Panc1 (cell line): Measurements from ENCODE around the gene ITIH5. TPM values are rescaled to one million over a fixed set of nuclear protein-coding genes. Genes with fewer than 3 reads are reported as not detected.

Source experiments
- ATAC-seq: fragments of 200-7000 bp; cut with Tn5 transposase; 2 replicates; pipeline ENCODE4 v1.9.1; 2020; ENCODE audit warnings: mild to moderate bottlenecking, moderate library complexity
- BruUV-seq: library from RNA; stranded (reverse); fragments of 400-500 nt; replicated peaks from 2 replicates; lab custom pipeline; 2021; lab: Mats Ljungman, UMichigan
- CTCF ChIA-PET: fragments of 300-600 bp; sonication (Branson Sonifier 250); formaldehyde crosslinking; loops from one replicate; lab custom pipeline; 2022; ENCODE audit warnings: antibody characterized with exemption; lab: Charles Lee
- POLR2A ChIA-PET: fragments of 300-600 bp; sonication (Branson Sonifier 250); formaldehyde crosslinking; loops from one replicate; lab custom pipeline; 2022; ENCODE audit warnings: antibody characterized with exemption; lab: Charles Lee
- DNase-seq: peaks from one replicate; pipeline ENCODE4 v3.0.0-alpha.2; 2010; ENCODE audit warnings: low read depth, low spot score
- H3K27ac ChIP-seq: 2 replicates; pipeline ENCODE4 v1.5.1; 2011; ENCODE audit warnings: mild to moderate bottlenecking, low read length, inconsistent platforms
- H3K27me3 ChIP-seq: fragments of 200-500 bp; sonication (Bioruptor generic); 2 replicates; pipeline ENCODE4 v1.6.0; 2014; ENCODE audit warnings: low read length, inconsistent platforms; ENCODE audit not compliant: control insufficient read depth, insufficient read depth
- H3K36me3 ChIP-seq: fragments of 200-500 bp; sonication (Bioruptor generic); 2 replicates; pipeline ENCODE4 v1.5.1; 2014; ENCODE audit warnings: inconsistent platforms, mild to moderate bottlenecking, low read length, moderate library complexity; ENCODE audit not compliant: control insufficient read depth, insufficient read depth
- H3K4me1 ChIP-seq: 2 replicates; pipeline ENCODE4 v1.5.1; 2011; ENCODE audit warnings: inconsistent platforms, mild to moderate bottlenecking, low read length, moderate library complexity; ENCODE audit not compliant: control insufficient read depth, insufficient read depth
- H3K4me3 ChIP-seq, 2 experiments: 2 replicates each; pipeline ENCODE4 v1.5.1; 2011 to 2012; ENCODE audit warnings: low read depth in 2 of 2, low read length in 2 of 2, mild to moderate bottlenecking in 2 of 2, inconsistent platforms in 1 of 2, moderate library complexity in 1 of 2
- H3K9me3 ChIP-seq: fragments of 200-500 bp; sonication (Bioruptor generic); 2 replicates; pipeline ENCODE4 v1.5.1; 2014; ENCODE audit warnings: low read depth, mild to moderate bottlenecking, inconsistent platforms, low read length, moderate library complexity; ENCODE audit not compliant: control insufficient read depth, insufficient read depth
- POLR2AphosphoS5 ChIP-seq: IDR thresholded peaks from 2 replicates; pipeline ENCODE4 v1.6.1; 2012; ENCODE audit warnings: mild to moderate bottlenecking, low read depth, low read length, moderate library complexity
- SIN3A ChIP-seq: IDR thresholded peaks from 2 replicates; pipeline ENCODE4 v1.6.1; 2012; ENCODE audit warnings: low read depth, mild to moderate bottlenecking, low read length, moderate library complexity, borderline replicate concordance; ENCODE audit not compliant: insufficient read depth
- TCF7L2 ChIP-seq: IDR thresholded peaks from 2 replicates; pipeline ENCODE4 v1.6.1; 2011; ENCODE audit warnings: mild to moderate bottlenecking, low read depth, low read length, inconsistent platforms
- in situ Hi-C: cut with HindIII; loops from 2 replicates; pipeline ENCODE4 v1.10.0; 2016; ENCODE audit warnings: low sequenced_read_pairs, low pct_unique_long_range_greater_than_20kb
- intact Hi-C: fragments of 100-400 bp; cut with micrococcal nuclease; formaldehyde crosslinking; loops from one replicate; pipeline ENCODE4 v1.10.0; 2022; ENCODE audit not compliant: unreplicated experiment
- total RNA-seq: library from RNA; stranded (reverse); gene quantifications from one replicate; pipeline ENCODE4 v1.2.1, GENCODE V29; 2021; ENCODE audit not compliant: unreplicated experiment
- TF ChIP-seq, protein P1 (sequence below): fragments of 450-650 bp; IDR thresholded peaks from 2 replicates; pipeline ENCODE4 v1.5.1; 2017; ENCODE audit warnings: mild to moderate bottlenecking
- TF ChIP-seq, protein P2 (sequence below), 2 experiments: IDR thresholded peaks; 2 replicates each; pipeline ENCODE4 v1.6.1; 2011 to 2012; ENCODE audit warnings: low read depth in 2 of 2, control low read depth in 1 of 2, low read length in 1 of 2, mild to moderate bottlenecking in 1 of 2, moderate library complexity in 1 of 2; ENCODE audit not compliant: insufficient read depth in 1 of 2

ITIH5 gene
- total RNA-seq, 1 experiment from 2014 or later, result not detected

DNA sequence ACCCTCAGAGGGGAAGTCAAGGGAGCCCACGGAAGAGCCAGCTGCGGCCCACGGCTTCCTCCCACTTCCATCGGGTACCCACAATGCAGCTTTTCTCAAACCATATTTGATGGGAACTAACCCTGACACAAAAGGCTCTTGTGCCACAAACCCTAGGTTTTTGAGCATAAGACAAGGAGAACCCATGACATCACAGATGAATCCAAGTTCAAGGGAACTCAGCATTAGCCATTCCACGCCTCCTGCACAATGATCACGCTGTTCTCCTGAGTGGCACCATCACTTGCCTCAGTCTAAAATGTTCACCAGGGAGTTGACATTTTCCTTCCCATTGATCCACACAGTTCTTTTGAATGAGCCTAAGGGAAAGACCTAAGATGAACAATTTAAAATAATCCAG lies 70.4 kb downstream of the ITIH5 start:
- Histone ChIP-seq H3K4me3 (no peak overlapping the region), H3K9me3 (no peaks in the 10 kb centered on the region), H3K27me3 (peaks cover 4% of the 10 kb centered on the region), H3K4me1 (no peaks in the 10 kb centered on the region), H3K36me3 (no peaks in the 10 kb centered on the region), H3K27ac (no peak overlapping the region)
- in situ Hi-C loops (no loop called here), intact Hi-C loops (no loop called here)
- ChIA-PET POLR2A (no interaction called here), CTCF (no interaction called here)
- DNase-seq (no peak), ATAC-seq (no peak)
- TF ChIP-seq, protein P1, sequence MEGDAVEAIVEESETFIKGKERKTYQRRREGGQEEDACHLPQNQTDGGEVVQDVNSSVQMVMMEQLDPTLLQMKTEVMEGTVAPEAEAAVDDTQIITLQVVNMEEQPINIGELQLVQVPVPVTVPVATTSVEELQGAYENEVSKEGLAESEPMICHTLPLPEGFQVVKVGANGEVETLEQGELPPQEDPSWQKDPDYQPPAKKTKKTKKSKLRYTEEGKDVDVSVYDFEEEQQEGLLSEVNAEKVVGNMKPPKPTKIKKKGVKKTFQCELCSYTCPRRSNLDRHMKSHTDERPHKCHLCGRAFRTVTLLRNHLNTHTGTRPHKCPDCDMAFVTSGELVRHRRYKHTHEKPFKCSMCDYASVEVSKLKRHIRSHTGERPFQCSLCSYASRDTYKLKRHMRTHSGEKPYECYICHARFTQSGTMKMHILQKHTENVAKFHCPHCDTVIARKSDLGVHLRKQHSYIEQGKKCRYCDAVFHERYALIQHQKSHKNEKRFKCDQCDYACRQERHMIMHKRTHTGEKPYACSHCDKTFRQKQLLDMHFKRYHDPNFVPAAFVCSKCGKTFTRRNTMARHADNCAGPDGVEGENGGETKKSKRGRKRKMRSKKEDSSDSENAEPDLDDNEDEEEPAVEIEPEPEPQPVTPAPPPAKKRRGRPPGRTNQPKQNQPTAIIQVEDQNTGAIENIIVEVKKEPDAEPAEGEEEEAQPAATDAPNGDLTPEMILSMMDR, result no peak
- TF ChIP-seq POLR2AphosphoS5, result no peak
- TF ChIP-seq, protein P2, sequence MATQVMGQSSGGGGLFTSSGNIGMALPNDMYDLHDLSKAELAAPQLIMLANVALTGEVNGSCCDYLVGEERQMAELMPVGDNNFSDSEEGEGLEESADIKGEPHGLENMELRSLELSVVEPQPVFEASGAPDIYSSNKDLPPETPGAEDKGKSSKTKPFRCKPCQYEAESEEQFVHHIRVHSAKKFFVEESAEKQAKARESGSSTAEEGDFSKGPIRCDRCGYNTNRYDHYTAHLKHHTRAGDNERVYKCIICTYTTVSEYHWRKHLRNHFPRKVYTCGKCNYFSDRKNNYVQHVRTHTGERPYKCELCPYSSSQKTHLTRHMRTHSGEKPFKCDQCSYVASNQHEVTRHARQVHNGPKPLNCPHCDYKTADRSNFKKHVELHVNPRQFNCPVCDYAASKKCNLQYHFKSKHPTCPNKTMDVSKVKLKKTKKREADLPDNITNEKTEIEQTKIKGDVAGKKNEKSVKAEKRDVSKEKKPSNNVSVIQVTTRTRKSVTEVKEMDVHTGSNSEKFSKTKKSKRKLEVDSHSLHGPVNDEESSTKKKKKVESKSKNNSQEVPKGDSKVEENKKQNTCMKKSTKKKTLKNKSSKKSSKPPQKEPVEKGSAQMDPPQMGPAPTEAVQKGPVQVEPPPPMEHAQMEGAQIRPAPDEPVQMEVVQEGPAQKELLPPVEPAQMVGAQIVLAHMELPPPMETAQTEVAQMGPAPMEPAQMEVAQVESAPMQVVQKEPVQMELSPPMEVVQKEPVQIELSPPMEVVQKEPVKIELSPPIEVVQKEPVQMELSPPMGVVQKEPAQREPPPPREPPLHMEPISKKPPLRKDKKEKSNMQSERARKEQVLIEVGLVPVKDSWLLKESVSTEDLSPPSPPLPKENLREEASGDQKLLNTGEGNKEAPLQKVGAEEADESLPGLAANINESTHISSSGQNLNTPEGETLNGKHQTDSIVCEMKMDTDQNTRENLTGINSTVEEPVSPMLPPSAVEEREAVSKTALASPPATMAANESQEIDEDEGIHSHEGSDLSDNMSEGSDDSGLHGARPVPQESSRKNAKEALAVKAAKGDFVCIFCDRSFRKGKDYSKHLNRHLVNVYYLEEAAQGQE (IDR thresholded peaks at IDR 0.05; ENCODE audit: insufficient read depth in 1 of 2, low read depth in 2 of 2, low read length in 1 of 2), result no peak
- no peak for TF ChIP-seq SIN3A
- no peak for TF ChIP-seq TCF7L2
- no TSS peak for BruUV-seq

GRCh38 chr10:7593905-7594304 lies 72.9 kb downstream of the ITIH5 start:
- CTCF ChIA-PET, result no interaction called here
- DNase-seq, result no peak
- no peak for TF ChIP-seq SIN3A
- TF ChIP-seq POLR2AphosphoS5, result no peak
- TF ChIP-seq TCF7L2, result no peak
- TF ChIP-seq, protein P2 (IDR thresholded peaks at IDR 0.05; ENCODE audit: insufficient read depth in 1 of 2, low read depth in 2 of 2, low read length in 1 of 2), result no peak
- TF ChIP-seq, protein P1, result no peak
- H3K27ac ChIP-seq, result no peak overlapping the region
- no peak for ATAC-seq
- no peaks in the 10 kb centered on the region for H3K4me1 ChIP-seq
- BruUV-seq, result no TSS peak
- no peak overlapping the region for H3K4me3 ChIP-seq
- no peaks in the 10 kb centered on the region for H3K9me3 ChIP-seq
- no peaks in the 10 kb centered on the region for H3K36me3 ChIP-seq
- POLR2A ChIA-PET, result no interaction called here
- in situ Hi-C loops, result no loop called here
- intact Hi-C loops, result no loop called here
- H3K27me3 ChIP-seq, result peaks cover under 1% of the 10 kb centered on the region; the same call in 1 of the 2 replicates
